Retinal pigment epithelial cell (primary cell): ENCODE results near the gene IL13.

ENCODE experiments used
- DNase-seq: peaks from one replicate; pipeline ENCODE4 v3.0.0-alpha.2; 2010; ENCODE audit warnings: low read depth
- H3K4me3 ChIP-seq: 2 replicates; pipeline ENCODE4 v1.5.1; 2011; ENCODE audit warnings: mild to moderate bottlenecking, low read length, control low read depth, moderate library complexity
- CTCF ChIP-seq: conservative IDR thresholded peaks from 2 replicates; pipeline ENCODE4 v1.5.1; 2011; ENCODE audit warnings: low read depth, low read length, control low read depth, inconsistent platforms

The IL13 gene

GRCh38 chr5:132662004-132662401 lies 4.0 kb downstream of the IL13 start:
- no peak for TF ChIP-seq CTCF
- DNase-seq, result no peak
- no peak overlapping the region for H3K4me3 ChIP-seq

- H3K4me3 ChIP-seq, result no peak overlapping the region
- TF ChIP-seq CTCF, result no peak
- no peak for DNase-seq
Observed at GRCh38 chr5:132662925-132663770, 5.2 kb downstream of the IL13 start.

GRCh38 chr5:132663771-132664695 lies 6.1 kb downstream of the IL13 start:
- no peak for DNase-seq
- no peak for TF ChIP-seq CTCF
- no peak overlapping the region for H3K4me3 ChIP-seq

GRCh38 chr5:132664696-132665209 lies 6.8 kb downstream of the IL13 start:
- no peak for DNase-seq
- no peak for TF ChIP-seq CTCF

GRCh38 chr5:132665574-132666080 lies 7.7 kb downstream of the IL13 start:
- no peak for DNase-seq
- no peak for TF ChIP-seq CTCF
- H3K4me3 ChIP-seq, result no peak overlapping the region

More at GRCh38 chr5:132664696-132665209, 6.8 kb downstream of the IL13 start:
- no peak overlapping the region for H3K4me3 ChIP-seq

- DNase-seq, result no peak
- no peak overlapping the region for H3K4me3 ChIP-seq
- no peak for TF ChIP-seq CTCF
Observed at GRCh38 chr5:132666310-132667123, 8.5 kb downstream of the IL13 start.
